ENCODE data around the gene ANKFY1. TPM values are rescaled to one million over a fixed set of nuclear protein-coding genes. Genes with fewer than 3 reads are reported as not detected.
"Not testable (repeated sequence)": the region's sequence is repeated elsewhere in the genome, so short reads cannot be mapped to it uniquely, and the experiment has no call there.

Gene ANKFY1
- total RNA-seq, 1 experiment from 2014 or later = 38.9 TPM

- H3K4me1 ChIP-seq (ENCODE audit: control insufficient read depth in 1 of 2, insufficient read depth in 2 of 2, low read length in 2 of 2); H3K27ac ChIP-seq (ENCODE audit: low read depth, low read length); RAD21 ChIA-PET (ENCODE audit: low non-redundant PET in 1 of 2, low total read pairs in 2 of 2, uncharacterized antibody in 2 of 2, unreplicated experiment in 2 of 2); H3K79me2 ChIP-seq (ENCODE audit: insufficient read depth, low read length); H3K27me3 ChIP-seq (ENCODE audit: insufficient read depth, low read length); ATAC-seq; H3K4me3 ChIP-seq (replicated peaks in 1 of 2; ENCODE audit: low read depth in 1 of 2, low read length in 2 of 2); H4K20me1 ChIP-seq (ENCODE audit: insufficient read depth); H3K9me3 ChIP-seq (ENCODE audit: control insufficient read depth in 1 of 2, insufficient read depth in 1 of 2, low read depth in 1 of 2, low read length in 2 of 2); DNase-seq (ENCODE audit: low read depth, low spot score); POLR2A ChIA-PET; BruUV-seq (replicated peaks); H3K9ac ChIP-seq (ENCODE audit: low read length); intact Hi-C loops (cut with micrococcal nuclease); H2AFZ ChIP-seq (ENCODE audit: low read depth, low read length, poor library complexity, severe bottlenecking); H3K9me2 ChIP-seq (ENCODE audit: insufficient read depth); H3K4me2 ChIP-seq (ENCODE audit: low read length): not testable (repeated sequence)
- CTCF ChIA-PET = interaction anchor here (1.3 kb wide), 1 partner anchor 9 kb away, joined by 6 read pairs; no protein-coding TSS in a partner anchor
- peaks cover 9 to 19% of the 10 kb centered on the region in 2 experiments; a peak in 3 of 4 replicates for H3K36me3 ChIP-seq (ENCODE audit: control insufficient read depth in 1 of 2, insufficient read depth in 2 of 2, low read length in 2 of 2)
Observed at GRCh38 chr17:4190791-4191190, 73.0 kb downstream of the ANKFY1 start.

- Histone ChIP-seq H3K36me3 (ENCODE audit: control insufficient read depth in 1 of 2, insufficient read depth in 2 of 2, low read length in 2 of 2) (peaks cover 12 to 14% of the 10 kb centered on the region in 2 experiments; a peak in 3 of 4 replicates), H2AFZ (ENCODE audit: low read depth, low read length, poor library complexity, severe bottlenecking) (no peak overlapping the region), H3K27ac (ENCODE audit: low read depth, low read length) (no peak overlapping the region), H3K27me3 (ENCODE audit: insufficient read depth, low read length) (no peaks in the 10 kb centered on the region), H3K9me3 (ENCODE audit: control insufficient read depth in 1 of 2, insufficient read depth in 1 of 2, low read depth in 1 of 2, low read length in 2 of 2) (no peaks in the 10 kb centered on the region), H3K79me2 (ENCODE audit: insufficient read depth, low read length) (no peaks in the 10 kb centered on the region), H3K4me1 (ENCODE audit: control insufficient read depth in 1 of 2, insufficient read depth in 2 of 2, low read length in 2 of 2) (no peaks in the 10 kb centered on the region), H3K4me3 (replicated peaks in 1 of 2; ENCODE audit: low read depth in 1 of 2, low read length in 2 of 2) (no peak overlapping the region), H3K9ac (ENCODE audit: low read length) (no peak overlapping the region), H3K9me2 (ENCODE audit: insufficient read depth) (no peaks in the 10 kb centered on the region), H4K20me1 (ENCODE audit: insufficient read depth) (no peaks in the 10 kb centered on the region), H3K4me2 (ENCODE audit: low read length) (no peak overlapping the region)
- ChIA-PET RAD21 (ENCODE audit: low non-redundant PET in 1 of 2, low total read pairs in 2 of 2, uncharacterized antibody in 2 of 2, unreplicated experiment in 2 of 2) (no interaction called here), CTCF (no interaction called here), POLR2A (no interaction called here)
- ATAC-seq (no peak), DNase-seq (ENCODE audit: low read depth, low spot score) (no peak)
- no peak for TF ChIP-seq RAD21 (IDR thresholded peaks at IDR 0.05; ENCODE audit: low read depth)
- TF ChIP-seq EGR1 (IDR thresholded peaks at IDR 0.05; ENCODE audit: low read depth) = no peak
- TF ChIP-seq YY1 (IDR thresholded peaks at IDR 0.05; ENCODE audit: extremely low read depth, insufficient replicate concordance, low read depth, low read length) = no peak
- intact Hi-C loops (cut with micrococcal nuclease) = no loop called here
- BruUV-seq (replicated peaks) = no TSS peak
Observed at GRCh38 chr17:4189280-4189679, 74.5 kb downstream of the ANKFY1 start.

- DNase-seq (ENCODE audit: low read depth, low spot score) (no peak), ATAC-seq (no peak)
- H3K27ac ChIP-seq (ENCODE audit: low read depth, low read length) = no peak overlapping the region
- no peak overlapping the region for H2AFZ ChIP-seq (ENCODE audit: low read depth, low read length, poor library complexity, severe bottlenecking)
- H3K36me3 ChIP-seq (ENCODE audit: control insufficient read depth in 1 of 2, insufficient read depth in 2 of 2, low read length in 2 of 2) = peaks cover 17 to 20% of the 10 kb centered on the region in 2 experiments; a peak in 3 of 4 replicates
- no peaks in the 10 kb centered on the region for H3K79me2 ChIP-seq (ENCODE audit: insufficient read depth, low read length)
- H3K4me2 ChIP-seq (ENCODE audit: low read length) = no peak overlapping the region
- BruUV-seq (replicated peaks) = no TSS peak
- intact Hi-C loops (cut with micrococcal nuclease) = no loop called here
- CTCF ChIA-PET = no interaction called here
- no peaks in the 10 kb centered on the region for H3K9me3 ChIP-seq (ENCODE audit: control insufficient read depth in 1 of 2, insufficient read depth in 1 of 2, low read depth in 1 of 2, low read length in 2 of 2)
- no peaks in the 10 kb centered on the region for H3K27me3 ChIP-seq (ENCODE audit: insufficient read depth, low read length)
- no peak overlapping the region for H3K9ac ChIP-seq (ENCODE audit: low read length)
- no peak overlapping the region for H3K4me3 ChIP-seq (replicated peaks in 1 of 2; ENCODE audit: low read depth in 1 of 2, low read length in 2 of 2)
- POLR2A ChIA-PET = no interaction called here
- H3K9me2 ChIP-seq (ENCODE audit: insufficient read depth) = no peaks in the 10 kb centered on the region
- no peaks in the 10 kb centered on the region for H3K4me1 ChIP-seq (ENCODE audit: control insufficient read depth in 1 of 2, insufficient read depth in 2 of 2, low read length in 2 of 2)
- RAD21 ChIA-PET (ENCODE audit: low non-redundant PET in 1 of 2, low total read pairs in 2 of 2, uncharacterized antibody in 2 of 2, unreplicated experiment in 2 of 2) = no interaction called here
- no peaks in the 10 kb centered on the region for H4K20me1 ChIP-seq (ENCODE audit: insufficient read depth)
- TF ChIP-seq JUND (IDR thresholded peaks at IDR 0.05) (no peak), ZBTB33 (IDR thresholded peaks at IDR 0.05; ENCODE audit: extremely low read depth, insufficient replicate concordance, low read length) (no peak), SRF (IDR thresholded peaks at IDR 0.05; ENCODE audit: low read depth) (no peak), SIN3A (IDR thresholded peaks at IDR 0.05; ENCODE audit: low read depth) (no peak), SP1 (IDR thresholded peaks at IDR 0.05; ENCODE audit: low read depth) (no peak), TCF7L2 (IDR thresholded peaks at IDR 0.05; ENCODE audit: borderline replicate concordance, extremely low read depth, insufficient read depth, insufficient read length) (no peak), CBX3 (IDR thresholded peaks at IDR 0.05; ENCODE audit: low read depth) (no peak), EZH2phosphoT487 (IDR thresholded peaks at IDR 0.05; ENCODE audit: borderline replicate concordance) (no peak), EZH2 (IDR thresholded peaks at IDR 0.05) (no peak), EGR1 (IDR thresholded peaks at IDR 0.05; ENCODE audit: low read depth) (no peak), CEBPB (IDR thresholded peaks at IDR 0.05; ENCODE audit: low read depth) (no peak), ATF3 (IDR thresholded peaks at IDR 0.05) (no peak), POLR2A (IDR thresholded peaks at IDR 0.05; ENCODE audit: borderline replicate concordance, extremely low read depth, insufficient read depth, insufficient read length) (no peak)
Observed at GRCh38 chr17:4188076-4188475, 75.7 kb downstream of the ANKFY1 start.

Measured in HCT116 (cell line).